WTC11 (cell line): Measurements from ENCODE around the gene HOXC5.

Experiments used
- GABPB1 ChIP-seq: sonication (generic); formaldehyde crosslinking; IDR thresholded peaks from 2 replicates; pipeline ENCODE4 v1.8.1; 2023; ENCODE audit warnings: mild to moderate bottlenecking, missing genetic modification reagents
- IRF2 ChIP-seq: sonication (generic); formaldehyde crosslinking; IDR thresholded peaks from 2 replicates; pipeline ENCODE4 v1.8.0; 2022; ENCODE audit warnings: low read depth, missing genetic modification reagents, borderline replicate concordance
- JUN ChIP-seq: sonication (generic); formaldehyde crosslinking; IDR thresholded peaks from 2 replicates; pipeline ENCODE4 v1.8.0; 2023; ENCODE audit warnings: mild to moderate bottlenecking, missing genetic modification reagents
- NR2C2 ChIP-seq: sonication (generic); formaldehyde crosslinking; IDR thresholded peaks from 2 replicates; pipeline ENCODE4 v1.8.0; 2022; ENCODE audit warnings: mild to moderate bottlenecking, missing genetic modification reagents
- TEAD4 ChIP-seq: sonication (generic); formaldehyde crosslinking; IDR thresholded peaks from 2 replicates; pipeline ENCODE4 v1.8.0; 2022; ENCODE audit warnings: mild to moderate bottlenecking, missing genetic modification reagents
- TF ChIP-seq, protein P1 (sequence below): fragments of 200-600 bp; IDR thresholded peaks from 2 replicates; pipeline ENCODE4 v1.8.0; 2022; ENCODE audit warnings: antibody characterized with exemption
- TF ChIP-seq, protein P2 (sequence below): sonication (generic); formaldehyde crosslinking; IDR thresholded peaks from 2 replicates; pipeline ENCODE4 v1.8.1; 2022; ENCODE audit warnings: low read depth, mild to moderate bottlenecking, moderate library complexity, missing genetic modification reagents, borderline replicate concordance
- TF ChIP-seq, protein P3 (sequence below): sonication (generic); formaldehyde crosslinking; IDR thresholded peaks from 2 replicates; pipeline ENCODE4 v1.8.1; 2023; ENCODE audit warnings: mild to moderate bottlenecking, missing genetic modification reagents

DNA sequence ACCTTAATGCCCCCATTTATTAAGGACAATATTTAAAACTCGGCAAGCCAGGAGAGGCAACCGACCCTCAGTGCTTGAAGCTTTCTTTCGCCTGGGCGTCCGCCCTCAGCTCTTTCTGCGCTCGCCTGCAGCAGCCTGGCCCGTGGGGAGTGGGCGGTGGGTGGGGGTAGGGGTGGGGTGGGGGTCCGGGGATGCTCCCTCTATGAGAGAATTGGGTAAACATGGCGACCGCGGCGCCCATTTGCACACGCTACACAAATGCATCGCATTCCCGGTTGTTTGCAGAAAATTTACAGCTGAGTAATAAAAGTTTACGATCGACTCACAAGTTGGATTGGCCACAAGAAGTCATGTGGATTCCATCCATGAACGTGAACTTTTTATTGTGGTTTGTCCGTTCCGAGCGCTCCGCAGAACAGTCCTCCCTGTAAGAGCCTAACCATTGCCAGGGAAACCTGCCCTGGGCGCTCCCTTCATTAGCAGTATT is 16.3 kb upstream of the HOXC5 start:
- TF ChIP-seq, protein P1, sequence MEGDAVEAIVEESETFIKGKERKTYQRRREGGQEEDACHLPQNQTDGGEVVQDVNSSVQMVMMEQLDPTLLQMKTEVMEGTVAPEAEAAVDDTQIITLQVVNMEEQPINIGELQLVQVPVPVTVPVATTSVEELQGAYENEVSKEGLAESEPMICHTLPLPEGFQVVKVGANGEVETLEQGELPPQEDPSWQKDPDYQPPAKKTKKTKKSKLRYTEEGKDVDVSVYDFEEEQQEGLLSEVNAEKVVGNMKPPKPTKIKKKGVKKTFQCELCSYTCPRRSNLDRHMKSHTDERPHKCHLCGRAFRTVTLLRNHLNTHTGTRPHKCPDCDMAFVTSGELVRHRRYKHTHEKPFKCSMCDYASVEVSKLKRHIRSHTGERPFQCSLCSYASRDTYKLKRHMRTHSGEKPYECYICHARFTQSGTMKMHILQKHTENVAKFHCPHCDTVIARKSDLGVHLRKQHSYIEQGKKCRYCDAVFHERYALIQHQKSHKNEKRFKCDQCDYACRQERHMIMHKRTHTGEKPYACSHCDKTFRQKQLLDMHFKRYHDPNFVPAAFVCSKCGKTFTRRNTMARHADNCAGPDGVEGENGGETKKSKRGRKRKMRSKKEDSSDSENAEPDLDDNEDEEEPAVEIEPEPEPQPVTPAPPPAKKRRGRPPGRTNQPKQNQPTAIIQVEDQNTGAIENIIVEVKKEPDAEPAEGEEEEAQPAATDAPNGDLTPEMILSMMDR = no peak
- TF ChIP-seq, protein P2, sequence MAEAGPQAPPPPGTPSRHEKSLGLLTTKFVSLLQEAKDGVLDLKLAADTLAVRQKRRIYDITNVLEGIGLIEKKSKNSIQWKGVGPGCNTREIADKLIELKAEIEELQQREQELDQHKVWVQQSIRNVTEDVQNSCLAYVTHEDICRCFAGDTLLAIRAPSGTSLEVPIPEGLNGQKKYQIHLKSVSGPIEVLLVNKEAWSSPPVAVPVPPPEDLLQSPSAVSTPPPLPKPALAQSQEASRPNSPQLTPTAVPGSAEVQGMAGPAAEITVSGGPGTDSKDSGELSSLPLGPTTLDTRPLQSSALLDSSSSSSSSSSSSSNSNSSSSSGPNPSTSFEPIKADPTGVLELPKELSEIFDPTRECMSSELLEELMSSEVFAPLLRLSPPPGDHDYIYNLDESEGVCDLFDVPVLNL (CRISPR knock-in tag) = no peak
- TF ChIP-seq, protein P3, sequence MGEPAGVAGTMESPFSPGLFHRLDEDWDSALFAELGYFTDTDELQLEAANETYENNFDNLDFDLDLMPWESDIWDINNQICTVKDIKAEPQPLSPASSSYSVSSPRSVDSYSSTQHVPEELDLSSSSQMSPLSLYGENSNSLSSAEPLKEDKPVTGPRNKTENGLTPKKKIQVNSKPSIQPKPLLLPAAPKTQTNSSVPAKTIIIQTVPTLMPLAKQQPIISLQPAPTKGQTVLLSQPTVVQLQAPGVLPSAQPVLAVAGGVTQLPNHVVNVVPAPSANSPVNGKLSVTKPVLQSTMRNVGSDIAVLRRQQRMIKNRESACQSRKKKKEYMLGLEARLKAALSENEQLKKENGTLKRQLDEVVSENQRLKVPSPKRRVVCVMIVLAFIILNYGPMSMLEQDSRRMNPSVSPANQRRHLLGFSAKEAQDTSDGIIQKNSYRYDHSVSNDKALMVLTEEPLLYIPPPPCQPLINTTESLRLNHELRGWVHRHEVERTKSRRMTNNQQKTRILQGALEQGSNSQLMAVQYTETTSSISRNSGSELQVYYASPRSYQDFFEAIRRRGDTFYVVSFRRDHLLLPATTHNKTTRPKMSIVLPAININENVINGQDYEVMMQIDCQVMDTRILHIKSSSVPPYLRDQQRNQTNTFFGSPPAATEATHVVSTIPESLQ (CRISPR knock-in tag) = no peak
- TF ChIP-seq TEAD4 (CRISPR knock-in tag) (no peak), JUN (CRISPR knock-in tag) (no peak), IRF2 (CRISPR knock-in tag) (no peak), GABPB1 (no peak), NR2C2 (CRISPR knock-in tag) (no peak)
